IMR-90 (cell line): ENCODE results near the gene ZXDC. TPM values are rescaled to one million over a fixed set of nuclear protein-coding genes. Genes with fewer than 3 reads are reported as not detected.

Experiments used
- ATAC-seq: fragments of 200-7000 bp; cut with Tn5 transposase; 2 replicates; pipeline ENCODE4 v1.9.1; 2020; ENCODE audit warnings: low read depth, mild to moderate bottlenecking, moderate library complexity
- BruUV-seq: library from RNA; stranded (reverse); fragments of 400-500 nt; replicated peaks from 2 replicates; lab custom pipeline; 2021; lab: Mats Ljungman, UMichigan
- CTCF ChIA-PET: fragments of 300-600 bp; formaldehyde crosslinking; extraction: SDS; loops from one replicate; lab custom pipeline; 2021; ENCODE audit warnings: antibody characterized with exemption; lab: Yijun Ruan, JAX
- POLR2A ChIA-PET: fragments of 300-600 bp; sonication (Branson Sonifier 250); formaldehyde crosslinking; loops from one replicate; lab custom pipeline; 2022; ENCODE audit warnings: antibody characterized with exemption; ENCODE audit not compliant: unreplicated experiment; lab: Charles Lee
- DNase-seq: peaks from one replicate; pipeline ENCODE4 v3.0.0; 2013
- H2AFZ ChIP-seq: replicated peaks from 2 replicates; pipeline ENCODE3; 2013; ENCODE audit warnings: low read length, mild to moderate bottlenecking; ENCODE audit not compliant: poor library complexity
- H2AK5ac ChIP-seq: 2 replicates; pipeline ENCODE4 v1.6.1; 2013; ENCODE audit warnings: low read depth, low read length, inconsistent platforms
- H2AK9ac ChIP-seq: replicated peaks from 2 replicates; pipeline ENCODE3; 2013; ENCODE audit warnings: mild to moderate bottlenecking, low read depth, low read length, moderate library complexity; ENCODE audit not compliant: poor library complexity
- H2BK120ac ChIP-seq: 2 replicates; pipeline ENCODE4 v1.6.1; 2013; ENCODE audit warnings: low read depth, low read length, inconsistent platforms
- H2BK15ac ChIP-seq: 3 replicates; pipeline ENCODE4 v1.6.1; 2013; ENCODE audit warnings: low read depth, low read length, inconsistent platforms
- H2BK20ac ChIP-seq: 2 replicates; pipeline ENCODE4 v1.6.1; 2013; ENCODE audit warnings: low read depth, mild to moderate bottlenecking, inconsistent platforms, low read length, moderate library complexity
- H2BK5ac ChIP-seq: 2 replicates; pipeline ENCODE4 v1.6.1; 2013; ENCODE audit warnings: mild to moderate bottlenecking, low read depth, low read length, inconsistent platforms; ENCODE audit not compliant: poor library complexity, severe bottlenecking
- H3K14ac ChIP-seq: replicated peaks from 2 replicates; pipeline ENCODE4 v1.6.1; 2013; ENCODE audit warnings: low read depth, low read length, inconsistent platforms
- H3K18ac ChIP-seq: 2 replicates; pipeline ENCODE4 v1.6.1; 2013; ENCODE audit warnings: low read depth, low read length, control low read depth
- H3K23ac ChIP-seq: 2 replicates; pipeline ENCODE4 v1.6.1; 2013; ENCODE audit warnings: low read depth, low read length, inconsistent platforms
- H3K27ac ChIP-seq: 2 replicates; pipeline ENCODE4 v1.5.1; 2013; ENCODE audit warnings: mild to moderate bottlenecking, control low read depth, low read length; ENCODE audit not compliant: insufficient read depth
- H3K27me3 ChIP-seq: 2 replicates; pipeline ENCODE4 v1.6.1; 2013; ENCODE audit warnings: low read length; ENCODE audit not compliant: control insufficient read depth, insufficient read depth
- H3K36me3 ChIP-seq: 2 replicates; pipeline ENCODE4 v1.6.1; 2013; ENCODE audit warnings: low read length, mixed read lengths; ENCODE audit not compliant: control insufficient read depth, insufficient read depth
- H3K4ac ChIP-seq: 2 replicates; pipeline ENCODE4 v1.6.1; 2013; ENCODE audit warnings: low read depth, low read length, inconsistent platforms
- H3K4me1 ChIP-seq: 2 replicates; pipeline ENCODE4 v1.6.1; 2013; ENCODE audit warnings: low read length, mixed read lengths; ENCODE audit not compliant: control insufficient read depth, insufficient read depth
- H3K4me2 ChIP-seq: 2 replicates; pipeline ENCODE4 v1.6.1; 2013; ENCODE audit warnings: low read depth, mild to moderate bottlenecking, control low read depth, low read length, moderate library complexity
- H3K4me3 ChIP-seq: 2 replicates; pipeline ENCODE4 v1.5.1; 2013; ENCODE audit warnings: low read depth, mild to moderate bottlenecking, control low read depth, low read length, moderate library complexity; ENCODE audit not compliant: insufficient read depth
- H3K56ac ChIP-seq: 2 replicates; pipeline ENCODE4 v1.6.1; 2013; ENCODE audit warnings: low read length, inconsistent platforms; ENCODE audit not compliant: insufficient read depth; ENCODE audit errors: extremely low read depth
- H3K79me1 ChIP-seq, 2 experiments: 2 replicates each; pipeline ENCODE4 v1.6.1; 2013; ENCODE audit warnings: low read length in 2 of 2, inconsistent platforms in 1 of 2, low read depth in 1 of 2
- H3K9ac ChIP-seq: 2 replicates; pipeline ENCODE4 v1.6.1; 2013; ENCODE audit warnings: low read depth, low read length, control low read depth
- H3K9me1 ChIP-seq: 2 replicates; pipeline ENCODE4 v1.6.1; 2013; ENCODE audit warnings: low read length, inconsistent platforms; ENCODE audit not compliant: insufficient read depth
- H3K9me3 ChIP-seq: 2 replicates; pipeline ENCODE4 v1.6.1; 2013; ENCODE audit warnings: low read length; ENCODE audit not compliant: control insufficient read depth, insufficient read depth
- H4K20me1 ChIP-seq: 2 replicates; pipeline ENCODE4 v1.6.1; 2013; ENCODE audit warnings: low read length, inconsistent platforms; ENCODE audit not compliant: insufficient read depth
- H4K5ac ChIP-seq: 2 replicates; pipeline ENCODE4 v1.6.1; 2013; ENCODE audit warnings: mild to moderate bottlenecking, low read depth, low read length, control low read depth
- H4K8ac ChIP-seq, 2 experiments: 2 replicates each; pipeline ENCODE4 v1.6.1; 2013; ENCODE audit warnings: low read depth in 2 of 2, low read length in 2 of 2, control low read depth in 1 of 2, inconsistent platforms in 1 of 2
- H4K91ac ChIP-seq: 2 replicates; pipeline ENCODE4 v1.6.1; 2013; ENCODE audit warnings: low read depth, low read length, inconsistent platforms; ENCODE audit not compliant: insufficient read depth
- BHLHE40 ChIP-seq: fragments of 150-350 bp; IDR thresholded peaks from 2 replicates; pipeline ENCODE4 v1.6.1; 2016; ENCODE audit warnings: mild to moderate bottlenecking, low read depth, low read length
- CEBPB ChIP-seq: IDR thresholded peaks from 2 replicates; pipeline ENCODE4 v1.6.1; 2012; ENCODE audit warnings: low read depth, low read length, improper control_type of control experiment
- CHD1 ChIP-seq: IDR thresholded peaks from 2 replicates; pipeline ENCODE4 v1.6.1; 2012; ENCODE audit warnings: low read depth, low read length, improper control_type of control experiment
- ELK1 ChIP-seq: fragments of 150-350 bp; IDR thresholded peaks from 2 replicates; pipeline ENCODE4 v1.6.1; 2016; ENCODE audit warnings: low read depth, mild to moderate bottlenecking, low read length, moderate library complexity, borderline replicate concordance
- FOS ChIP-seq: fragments of 150-350 bp; IDR thresholded peaks from 2 replicates; pipeline ENCODE4 v1.6.1; 2016; ENCODE audit warnings: low read depth, low read length
- MAZ ChIP-seq: IDR thresholded peaks from 2 replicates; pipeline ENCODE4 v1.6.1; 2012; ENCODE audit warnings: low read depth, mild to moderate bottlenecking, low read length, improper control_type of control experiment, moderate library complexity, borderline replicate concordance
- MXI1 ChIP-seq: IDR thresholded peaks from 2 replicates; pipeline ENCODE4 v1.6.1; 2012; ENCODE audit warnings: low read depth, mild to moderate bottlenecking, low read length, moderate library complexity, borderline replicate concordance
- POLR2A ChIP-seq: IDR thresholded peaks from 2 replicates; pipeline ENCODE4 v1.6.1; 2012; ENCODE audit warnings: mild to moderate bottlenecking, low read depth, low read length
- RAD21 ChIP-seq: IDR thresholded peaks from 2 replicates; pipeline ENCODE4 v1.6.1; 2012; ENCODE audit warnings: low read length, improper control_type of control experiment
- RFX5 ChIP-seq: IDR thresholded peaks from 2 replicates; pipeline ENCODE4 v1.8.0; 2012; ENCODE audit warnings: low read depth, mild to moderate bottlenecking, low read length, moderate library complexity
- SMC3 ChIP-seq: fragments of 150-350 bp; IDR thresholded peaks from 2 replicates; pipeline ENCODE4 v1.6.1; 2016; ENCODE audit warnings: low read depth, mild to moderate bottlenecking, antibody characterized with exemption, low read length, moderate library complexity
- USF2 ChIP-seq: fragments of 150-350 bp; IDR thresholded peaks from 2 replicates; pipeline ENCODE4 v1.6.1; 2017; ENCODE audit warnings: mild to moderate bottlenecking, antibody characterized with exemption, low read length, low read depth
- WGBS, 2 experiments: methylation state at CpG; one replicate each; pipeline versions ENCODE4 v1.1.5 to v1.1.7; 2013; ENCODE audit warnings: missing lambda C conversion rate in 2 of 2; ENCODE audit not compliant: insufficient read length in 1 of 2; ENCODE audit errors: extremely low coverage in 2 of 2; 5-methylcytosine and 5-hydroxymethylcytosine counted together
- dilution Hi-C: fragments of 300-500 bp; cut with HindIII; formaldehyde crosslinking; loops from one replicate; pipeline ENCODE4 v1.14.3; 2018; ENCODE audit warnings: low sequenced_read_pairs; ENCODE audit not compliant: unreplicated experiment
- in situ Hi-C: fragments of 300-500 bp; cut with MboI; formaldehyde crosslinking; loops from 3 replicates; pipeline ENCODE4 v1.14.3; 2019; ENCODE audit warnings: low sequenced_read_pairs, inconsistent platforms, mixed read lengths
- intact Hi-C: fragments of 100-400 bp; cut with micrococcal nuclease; formaldehyde crosslinking; loops from 2 replicates; pipeline ENCODE4 v1.10.0; 2022
- polyA plus RNA-seq, 3 experiments: library from polyadenylated mRNA; depleted of rRNA; stranded (reverse); fragments of >200 nt; gene quantifications; 2 replicates each; pipeline ENCODE4 v1.2.3, GENCODE V29; 2012; ENCODE audit warnings: low replicate concordance in 1 of 3
- total RNA-seq: library from RNA; depleted of rRNA; stranded (reverse); fragments of >200 nt; gene quantifications from 2 replicates; pipeline ENCODE4 v1.2.3, GENCODE V29; 2012

The ZXDC gene
- total and polyA plus RNA-seq, 2 of the 4 experiments (the other 2 are of a cell fraction), result 11.5 to 14.3 TPM

GRCh38 chr3:126501736-126502135, 26.0 kb upstream of the ZXDC start:
- BruUV-seq, result no TSS peak
- Histone ChIP-seq H3K36me3 (no peaks in the 10 kb centered on the region), H3K9ac (no peak overlapping the region), H4K20me1 (no peaks in the 10 kb centered on the region), H3K27me3 (peaks cover 16% of the 10 kb centered on the region; the same call in 1 of the 2 replicates), H3K4me3 (no peak overlapping the region), H3K4me1 (no peaks in the 10 kb centered on the region), H3K14ac (no peak overlapping the region), H3K9me1 (no peaks in the 10 kb centered on the region), H3K79me1 (no peaks in the 10 kb centered on the region), H2BK120ac (no peak overlapping the region), H3K27ac (no peak overlapping the region), H4K8ac (no peak overlapping the region), H3K18ac (no peak overlapping the region), H4K5ac (no peak overlapping the region), H2BK5ac (no peak overlapping the region), H2BK15ac (no peak overlapping the region), H2BK20ac (no peak overlapping the region), H3K9me3 (no peaks in the 10 kb centered on the region), H2AFZ (no peak overlapping the region), H3K4me2 (no peak overlapping the region), H3K4ac (no peak overlapping the region), H4K91ac (no peak overlapping the region), H3K23ac (no peak overlapping the region), H2AK9ac (no peak overlapping the region), H2AK5ac (no peak overlapping the region), H3K56ac (no peak overlapping the region)
- ATAC-seq (no peak), DNase-seq (no peak)
- WGBS, 2 experiments, result 33% methylated on average over 3 of the region's 7 CpGs; no CpG with 5 or more reads in 1 of the 2 experiments
- CTCF ChIA-PET, result no interaction called here
- TF ChIP-seq CEBPB (no peak), FOS (no peak), POLR2A (no peak), SMC3 (no peak), MXI1 (no peak), BHLHE40 (no peak), ELK1 (no peak), RFX5 (no peak), CHD1 (no peak), MAZ (no peak), RAD21 (no peak), USF2 (no peak)
- dilution Hi-C loops, result no loop called here
- in situ Hi-C loops, result no loop called here
- POLR2A ChIA-PET, result no interaction called here
- intact Hi-C loops, result no loop called here
